K562 (cell line): ENCODE measurements around the gene SHISA9. TPM values are rescaled to one million over a fixed set of nuclear protein-coding genes. Genes with fewer than 3 reads are reported as not detected.

ENCODE experiments used
- BHLHE40 ChIP-seq: IDR thresholded peaks from 2 replicates; pipeline ENCODE4 v1.6.1; 2011; ENCODE audit warnings: low read length, improper control_type of control experiment
- CBFA2T2 ChIP-seq: fragments of 450-650 bp; conservative IDR thresholded peaks from 2 replicates; pipeline ENCODE4 v1.6.1; 2017; ENCODE audit warnings: mild to moderate bottlenecking
- EHMT2 ChIP-seq: fragments of 450-650 bp; IDR thresholded peaks from 2 replicates; pipeline ENCODE4 v1.6.1; 2018; ENCODE audit warnings: antibody characterized with exemption
- FOS ChIP-seq: IDR thresholded peaks from 3 replicates; pipeline ENCODE4 v1.6.1; 2011; ENCODE audit not compliant: insufficient read length; ENCODE audit errors: extremely low read depth
- FOXA1 ChIP-seq: fragments of 450-650 bp; IDR thresholded peaks from 2 replicates; pipeline ENCODE4 v1.6.1; 2016; ENCODE audit warnings: mild to moderate bottlenecking, borderline replicate concordance
- HCFC1 ChIP-seq: IDR thresholded peaks from 2 replicates; pipeline ENCODE4 v1.6.1; 2012; ENCODE audit warnings: low read depth, low read length, improper control_type of control experiment
- PHB ChIP-seq: fragments of 250-450 bp; sonication (Bioruptor Pico); IDR thresholded peaks from 2 replicates; pipeline ENCODE4 v1.5.0; 2021
- POLR2A ChIP-seq: fragments of 450-650 bp; conservative IDR thresholded peaks from 2 replicates; pipeline ENCODE4 v1.6.1; 2016
- POLR2AphosphoS2 ChIP-seq: IDR thresholded peaks from 2 replicates; pipeline ENCODE4 v1.6.1; 2012; ENCODE audit warnings: low read length, improper control_type of control experiment
- SMARCA4 ChIP-seq: fragments of 450-650 bp; IDR thresholded peaks from 2 replicates; pipeline ENCODE4 v1.6.1; 2016
- TAF1 ChIP-seq: IDR thresholded peaks from 2 replicates; pipeline ENCODE4 v1.6.1; 2011; ENCODE audit warnings: mild to moderate bottlenecking, low read length, moderate library complexity; ENCODE audit not compliant: insufficient read depth, control insufficient read depth, severe bottlenecking; ENCODE audit errors: extremely low read depth
- TEAD1 ChIP-seq, 2 experiments: fragments of 450-650 bp in 1 of 2; sonication (generic) in 1 of 2; formaldehyde crosslinking; IDR thresholded peaks; 2 replicates each; pipeline versions ENCODE4 v1.4.0 to v1.8.0; 2020 to 2022; ENCODE audit warnings: mild to moderate bottlenecking in 2 of 2, missing genetic modification reagents in 1 of 2
- TFAM ChIP-seq: fragments of 250-450 bp; sonication (Bioruptor Pico); conservative IDR thresholded peaks from 2 replicates; pipeline ENCODE4 v1.5.0; 2021; ENCODE audit warnings: mild to moderate bottlenecking, moderate library complexity
- XRCC5 ChIP-seq: fragments of 200-400 bp; formaldehyde crosslinking; IDR thresholded peaks from 2 replicates; pipeline ENCODE4 v1.6.1; 2017; ENCODE audit warnings: low read depth, mild to moderate bottlenecking, low read length
- ZC3H8 ChIP-seq: fragments of 450-650 bp; IDR thresholded peaks from 2 replicates; pipeline ENCODE4 v1.6.1; 2017
- ZNF175 ChIP-seq: fragments of 200-800 bp; sonication (Bioruptor generic); IDR thresholded peaks from 2 replicates; pipeline ENCODE4 v1.6.1; 2016; ENCODE audit warnings: low read depth, mild to moderate bottlenecking, missing genetic modification characterization, missing compliant biosample characterization
- ZNF239 ChIP-seq: fragments of 250-450 bp; sonication (Bioruptor Pico); IDR thresholded peaks from 2 replicates; pipeline ENCODE4 v1.4.0; 2020; ENCODE audit warnings: mild to moderate bottlenecking
- polyA plus RNA-seq, 8 experiments: library from polyadenylated mRNA; depleted of rRNA in 4 of 8; stranded (reverse) in 5 of 8; unstranded in 3 of 8; fragments of >200 nt; fragmentation: Nextera tagmentation in 2 of 8; fragmentation: Illumina TruSeq in 1 of 8; extraction: Ambion mirVana in 2 of 8; extraction: Trizol in 1 of 8; gene quantifications; 2 replicates each; pipeline versions ENCODE4 v1.2.1 to v1.2.3, GENCODE V29; 2011 to 2014; ENCODE audit warnings: inconsistent platforms in 1 of 8, missing spikeins in 1 of 8
- total RNA-seq, 7 experiments: library from RNA; depleted of rRNA in 6 of 7; stranded (reverse); fragments of >200 nt in 6 of 7; fragmentation: Illumina TruSeq in 2 of 7; extraction: Trizol in 2 of 7; gene quantifications; 2 replicates each; pipeline versions ENCODE4 v1.2.1 to v1.2.3, GENCODE V29; 2011 to 2021; ENCODE audit warnings: low replicate concordance in 1 of 7
- TF ChIP-seq, protein P1 (sequence below): sonication (generic); formaldehyde crosslinking; IDR thresholded peaks from 2 replicates; pipeline ENCODE4 v1.8.1; 2022; ENCODE audit warnings: missing genetic modification reagents
- TF ChIP-seq, protein P2 (sequence below): fragments of 450-650 bp; IDR thresholded peaks from 2 replicates; pipeline ENCODE4 v1.6.1; 2017; ENCODE audit warnings: mild to moderate bottlenecking, moderate library complexity
- TF ChIP-seq, protein P3 (sequence below): fragments of 250-450 bp; sonication (Bioruptor Pico); IDR thresholded peaks from 2 replicates; pipeline ENCODE4 v1.4.0; 2020
- TF ChIP-seq, protein P4 (sequence below): IDR thresholded peaks from 2 replicates; pipeline ENCODE4 v1.6.1; 2016; ENCODE audit warnings: missing genetic modification characterization, missing compliant biosample characterization

Gene SHISA9
- total and polyA plus RNA-seq, 9 of the 15 experiments (the other 6 are each of a cell fraction or from before 2014, with no cell fraction given): under 0.01 to 0.16 (median 0.01) TPM; not detected in 6

DNA sequence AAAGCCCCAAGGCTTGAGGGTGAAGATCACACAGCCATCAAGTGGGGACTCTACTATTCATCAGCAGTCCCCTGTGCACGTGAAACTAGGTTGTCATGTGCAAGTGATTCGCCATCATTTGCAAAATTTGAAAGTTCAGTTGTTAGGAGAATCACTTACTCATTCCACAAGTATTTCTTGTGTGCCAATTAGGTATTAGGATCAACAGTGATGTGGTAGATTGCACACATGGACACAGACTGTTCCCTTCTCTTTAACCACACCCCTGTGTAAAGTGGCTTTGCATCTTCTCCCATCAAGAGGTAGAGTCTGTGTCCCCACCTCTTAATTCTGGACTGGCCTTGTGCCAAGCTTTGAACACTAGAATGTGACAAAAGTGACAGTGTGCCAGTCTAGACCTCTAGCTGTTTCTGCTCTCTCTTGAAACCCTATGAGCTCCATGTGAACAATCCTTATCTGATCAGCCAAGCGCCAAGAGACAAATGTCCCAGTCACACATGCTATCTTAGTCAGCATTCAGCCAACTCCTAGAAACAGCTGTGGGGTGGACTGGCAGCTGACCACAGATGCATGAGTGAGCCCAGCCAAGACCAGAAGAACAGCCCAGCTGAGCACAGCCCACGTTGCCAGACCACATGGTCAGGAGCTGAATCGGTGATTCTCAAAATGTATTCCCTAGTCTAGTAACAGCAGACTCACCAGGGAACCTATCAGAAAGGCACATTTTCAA is 31.5 kb upstream of the SHISA9 start (continued):
- peak; percentile 64; the same call in 1 of the 2 replicates for TF ChIP-seq ZNF175
- TF ChIP-seq CBFA2T2: peak; percentile 63
- TF ChIP-seq, protein P1, sequence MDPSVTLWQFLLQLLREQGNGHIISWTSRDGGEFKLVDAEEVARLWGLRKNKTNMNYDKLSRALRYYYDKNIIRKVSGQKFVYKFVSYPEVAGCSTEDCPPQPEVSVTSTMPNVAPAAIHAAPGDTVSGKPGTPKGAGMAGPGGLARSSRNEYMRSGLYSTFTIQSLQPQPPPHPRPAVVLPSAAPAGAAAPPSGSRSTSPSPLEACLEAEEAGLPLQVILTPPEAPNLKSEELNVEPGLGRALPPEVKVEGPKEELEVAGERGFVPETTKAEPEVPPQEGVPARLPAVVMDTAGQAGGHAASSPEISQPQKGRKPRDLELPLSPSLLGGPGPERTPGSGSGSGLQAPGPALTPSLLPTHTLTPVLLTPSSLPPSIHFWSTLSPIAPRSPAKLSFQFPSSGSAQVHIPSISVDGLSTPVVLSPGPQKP (CRISPR knock-in tag): no peak
- peak in 1 of 2 experiments; percentile 57; a peak in 1 of 4 replicates for TF ChIP-seq TEAD1 (CRISPR knock-in tag; IDR thresholded peaks at IDR 0.05)
- no peak for TF ChIP-seq HCFC1
- TF ChIP-seq EHMT2: 0 out of 2 replicates have a peak, but pooled peaks have one; percentile 14
- TF ChIP-seq, protein P2, sequence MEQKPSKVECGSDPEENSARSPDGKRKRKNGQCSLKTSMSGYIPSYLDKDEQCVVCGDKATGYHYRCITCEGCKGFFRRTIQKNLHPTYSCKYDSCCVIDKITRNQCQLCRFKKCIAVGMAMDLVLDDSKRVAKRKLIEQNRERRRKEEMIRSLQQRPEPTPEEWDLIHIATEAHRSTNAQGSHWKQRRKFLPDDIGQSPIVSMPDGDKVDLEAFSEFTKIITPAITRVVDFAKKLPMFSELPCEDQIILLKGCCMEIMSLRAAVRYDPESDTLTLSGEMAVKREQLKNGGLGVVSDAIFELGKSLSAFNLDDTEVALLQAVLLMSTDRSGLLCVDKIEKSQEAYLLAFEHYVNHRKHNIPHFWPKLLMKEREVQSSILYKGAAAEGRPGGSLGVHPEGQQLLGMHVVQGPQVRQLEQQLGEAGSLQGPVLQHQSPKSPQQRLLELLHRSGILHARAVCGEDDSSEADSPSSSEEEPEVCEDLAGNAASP: no peak
- no peak for TF ChIP-seq ZNF239 (CRISPR knock-in tag)
- TF ChIP-seq, protein P3, sequence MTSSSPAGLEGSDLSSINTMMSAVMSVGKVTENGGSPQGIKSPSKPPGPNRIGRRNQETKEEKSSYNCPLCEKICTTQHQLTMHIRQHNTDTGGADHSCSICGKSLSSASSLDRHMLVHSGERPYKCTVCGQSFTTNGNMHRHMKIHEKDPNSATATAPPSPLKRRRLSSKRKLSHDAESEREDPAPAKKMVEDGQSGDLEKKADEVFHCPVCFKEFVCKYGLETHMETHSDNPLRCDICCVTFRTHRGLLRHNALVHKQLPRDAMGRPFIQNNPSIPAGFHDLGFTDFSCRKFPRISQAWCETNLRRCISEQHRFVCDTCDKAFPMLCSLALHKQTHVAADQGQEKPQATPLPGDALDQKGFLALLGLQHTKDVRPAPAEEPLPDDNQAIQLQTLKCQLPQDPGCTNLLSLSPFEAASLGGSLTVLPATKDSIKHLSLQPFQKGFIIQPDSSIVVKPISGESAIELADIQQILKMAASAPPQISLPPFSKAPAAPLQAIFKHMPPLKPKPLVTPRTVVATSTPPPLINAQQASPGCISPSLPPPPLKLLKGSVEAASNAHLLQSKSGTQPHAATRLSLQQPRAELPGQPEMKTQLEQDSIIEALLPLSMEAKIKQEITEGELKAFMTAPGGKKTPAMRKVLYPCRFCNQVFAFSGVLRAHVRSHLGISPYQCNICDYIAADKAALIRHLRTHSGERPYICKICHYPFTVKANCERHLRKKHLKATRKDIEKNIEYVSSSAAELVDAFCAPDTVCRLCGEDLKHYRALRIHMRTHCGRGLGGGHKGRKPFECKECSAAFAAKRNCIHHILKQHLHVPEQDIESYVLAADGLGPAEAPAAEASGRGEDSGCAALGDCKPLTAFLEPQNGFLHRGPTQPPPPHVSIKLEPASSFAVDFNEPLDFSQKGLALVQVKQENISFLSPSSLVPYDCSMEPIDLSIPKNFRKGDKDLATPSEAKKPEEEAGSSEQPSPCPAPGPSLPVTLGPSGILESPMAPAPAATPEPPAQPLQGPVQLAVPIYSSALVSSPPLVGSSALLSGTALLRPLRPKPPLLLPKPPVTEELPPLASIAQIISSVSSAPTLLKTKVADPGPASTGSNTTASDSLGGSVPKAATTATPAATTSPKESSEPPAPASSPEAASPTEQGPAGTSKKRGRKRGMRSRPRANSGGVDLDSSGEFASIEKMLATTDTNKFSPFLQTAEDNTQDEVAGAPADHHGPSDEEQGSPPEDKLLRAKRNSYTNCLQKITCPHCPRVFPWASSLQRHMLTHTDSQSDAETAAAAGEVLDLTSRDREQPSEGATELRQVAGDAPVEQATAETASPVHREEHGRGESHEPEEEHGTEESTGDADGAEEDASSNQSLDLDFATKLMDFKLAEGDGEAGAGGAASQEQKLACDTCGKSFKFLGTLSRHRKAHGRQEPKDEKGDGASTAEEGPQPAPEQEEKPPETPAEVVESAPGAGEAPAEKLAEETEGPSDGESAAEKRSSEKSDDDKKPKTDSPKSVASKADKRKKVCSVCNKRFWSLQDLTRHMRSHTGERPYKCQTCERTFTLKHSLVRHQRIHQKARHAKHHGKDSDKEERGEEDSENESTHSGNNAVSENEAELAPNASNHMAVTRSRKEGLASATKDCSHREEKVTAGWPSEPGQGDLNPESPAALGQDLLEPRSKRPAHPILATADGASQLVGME (CRISPR knock-in tag): no peak
- no peak for TF ChIP-seq POLR2AphosphoS2
- TF ChIP-seq FOS: no peak
- TF ChIP-seq FOXA1: no peak
- TF ChIP-seq PHB (CRISPR knock-in tag): no peak
- no peak for TF ChIP-seq TAF1
- TF ChIP-seq POLR2A: no peak
- peak; percentile 27; the same call in 1 of the 2 replicates for TF ChIP-seq BHLHE40
- no peak for TF ChIP-seq XRCC5
- no peak for TF ChIP-seq ZC3H8
- no peak for TF ChIP-seq SMARCA4
- TF ChIP-seq TFAM (CRISPR knock-in tag): no peak
- TF ChIP-seq, protein P4, sequence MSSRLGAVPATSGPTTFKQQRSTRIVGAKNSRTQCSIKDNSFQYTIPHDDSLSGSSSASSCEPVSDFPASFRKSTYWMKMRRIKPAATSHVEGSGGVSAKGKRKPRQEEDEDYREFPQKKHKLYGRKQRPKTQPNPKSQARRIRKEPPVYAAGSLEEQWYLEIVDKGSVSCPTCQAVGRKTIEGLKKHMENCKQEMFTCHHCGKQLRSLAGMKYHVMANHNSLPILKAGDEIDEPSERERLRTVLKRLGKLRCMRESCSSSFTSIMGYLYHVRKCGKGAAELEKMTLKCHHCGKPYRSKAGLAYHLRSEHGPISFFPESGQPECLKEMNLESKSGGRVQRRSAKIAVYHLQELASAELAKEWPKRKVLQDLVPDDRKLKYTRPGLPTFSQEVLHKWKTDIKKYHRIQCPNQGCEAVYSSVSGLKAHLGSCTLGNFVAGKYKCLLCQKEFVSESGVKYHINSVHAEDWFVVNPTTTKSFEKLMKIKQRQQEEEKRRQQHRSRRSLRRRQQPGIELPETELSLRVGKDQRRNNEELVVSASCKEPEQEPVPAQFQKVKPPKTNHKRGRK: no peak
